NCI-H2107 treated with DMSO at 0.1 percent for 48 hours (cell line): ENCODE measurements around the gene RNF38.
"Not testable (repeated sequence)": the region's sequence is repeated elsewhere in the genome, so short reads cannot be mapped to it uniquely, and the experiment has no call there.

Experiments used
- DNase-seq: peaks from one replicate; lab custom pipeline; 2025; ENCODE audit not compliant: unreplicated experiment; lab: John Stamatoyannopoulos, UW

Gene RNF38

GRCh38 chr9:36336131-36336907 is 63.8 kb downstream of the RNF38 start:
- no peak for DNase-seq

GRCh38 chr9:36332006-36332405 is 68.1 kb downstream of the RNF38 start:
- no peak for DNase-seq

GRCh38 chr9:36328798-36329411 is 71.2 kb downstream of the RNF38 start:
- peak; percentile 79 for DNase-seq

GRCh38 chr9:36325081-36325828 is 74.8 kb downstream of the RNF38 start:
- no peak for DNase-seq

- no peak for DNase-seq
Observed at GRCh38 chr9:36323926-36324325, 76.1 kb downstream of the RNF38 start.

GRCh38 chr9:36322462-36322861 is 77.6 kb downstream of the RNF38 start:
- DNase-seq: no peak

GRCh38 chr9:36321903-36322302 is 78.2 kb downstream of the RNF38 start:
- DNase-seq: not testable (repeated sequence)

- DNase-seq: no peak
Observed at GRCh38 chr9:36320466-36320865, 79.6 kb downstream of the RNF38 start.

- DNase-seq: no peak
Observed at GRCh38 chr9:36319806-36320205, 80.3 kb downstream of the RNF38 start.

- DNase-seq: no peak
Observed at GRCh38 chr9:36319183-36319582, 80.9 kb downstream of the RNF38 start.

GRCh38 chr9:36318212-36318802 is 81.8 kb downstream of the RNF38 start:
- no peak for DNase-seq

GRCh38 chr9:36317766-36318165 is 82.3 kb downstream of the RNF38 start:
- DNase-seq: peak; percentile 38

GRCh38 chr9:36316611-36317317 is 83.3 kb downstream of the RNF38 start:
- no peak for DNase-seq

GRCh38 chr9:36316049-36316448 is 84.0 kb downstream of the RNF38 start:
- no peak for DNase-seq

- no peak for DNase-seq
Observed at GRCh38 chr9:36315283-36315682, 84.8 kb downstream of the RNF38 start.

GRCh38 chr9:36314740-36315139 is 85.3 kb downstream of the RNF38 start:
- no peak for DNase-seq

- DNase-seq: no peak
Observed at GRCh38 chr9:36306471-36307306, 93.4 kb downstream of the RNF38 start.

GRCh38 chr9:36304366-36304765 is 95.7 kb downstream of the RNF38 start:
- not testable (repeated sequence) for DNase-seq

GRCh38 chr9:36301227-36301626 is 98.8 kb downstream of the RNF38 start:
- DNase-seq: no peak

GRCh38 chr9:36298566-36298965 is 101.5 kb downstream of the RNF38 start:
- DNase-seq: no peak
